Measurements from ENCODE around the gene DAP. TPM values are rescaled to one million over a fixed set of nuclear protein-coding genes. Genes with fewer than 3 reads are reported as not detected.

DAP gene
- total RNA-seq, 1 donor from 2014 or later = 235 TPM

DNA sequence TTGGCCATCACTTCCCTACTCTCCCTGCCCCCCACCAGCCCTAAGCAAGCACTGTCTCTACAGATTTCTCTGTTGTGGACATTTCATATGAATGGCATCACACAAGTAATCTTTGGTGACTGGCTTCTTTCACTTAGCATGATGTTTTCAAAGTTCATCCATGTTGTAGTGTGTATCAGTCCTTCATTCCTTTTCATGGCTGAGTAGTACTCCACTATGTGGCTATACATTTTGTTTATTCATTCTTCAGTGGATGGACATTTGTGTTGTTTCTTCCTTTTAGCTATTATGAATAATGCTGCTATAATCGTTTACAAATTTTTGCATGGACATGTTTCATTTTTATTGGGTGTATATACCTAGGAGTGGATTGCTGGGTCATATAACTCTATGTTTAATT lies 84.1 kb downstream of the DAP start:
- no peaks in the 10 kb centered on the region for H3K27me3 Mint-ChIP-seq (ENCODE audit: low read depth)
- H3K27ac Mint-ChIP-seq (ENCODE audit: unreplicated experiment) = no peak overlapping the region
- peaks cover 7% of the 10 kb centered on the region for H3K9me3 Mint-ChIP-seq (ENCODE audit: low read depth)
- no peak for DNase-seq (ENCODE audit: low spot score)
- TF ChIP-seq, protein P1, sequence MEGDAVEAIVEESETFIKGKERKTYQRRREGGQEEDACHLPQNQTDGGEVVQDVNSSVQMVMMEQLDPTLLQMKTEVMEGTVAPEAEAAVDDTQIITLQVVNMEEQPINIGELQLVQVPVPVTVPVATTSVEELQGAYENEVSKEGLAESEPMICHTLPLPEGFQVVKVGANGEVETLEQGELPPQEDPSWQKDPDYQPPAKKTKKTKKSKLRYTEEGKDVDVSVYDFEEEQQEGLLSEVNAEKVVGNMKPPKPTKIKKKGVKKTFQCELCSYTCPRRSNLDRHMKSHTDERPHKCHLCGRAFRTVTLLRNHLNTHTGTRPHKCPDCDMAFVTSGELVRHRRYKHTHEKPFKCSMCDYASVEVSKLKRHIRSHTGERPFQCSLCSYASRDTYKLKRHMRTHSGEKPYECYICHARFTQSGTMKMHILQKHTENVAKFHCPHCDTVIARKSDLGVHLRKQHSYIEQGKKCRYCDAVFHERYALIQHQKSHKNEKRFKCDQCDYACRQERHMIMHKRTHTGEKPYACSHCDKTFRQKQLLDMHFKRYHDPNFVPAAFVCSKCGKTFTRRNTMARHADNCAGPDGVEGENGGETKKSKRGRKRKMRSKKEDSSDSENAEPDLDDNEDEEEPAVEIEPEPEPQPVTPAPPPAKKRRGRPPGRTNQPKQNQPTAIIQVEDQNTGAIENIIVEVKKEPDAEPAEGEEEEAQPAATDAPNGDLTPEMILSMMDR (IDR thresholded peaks at IDR 0.05) = no peak
- H3K36me3 Mint-ChIP-seq (ENCODE audit: low read depth) = peaks cover 23% of the 10 kb centered on the region
- H3K4me3 Mint-ChIP-seq (ENCODE audit: unreplicated experiment) = no peak overlapping the region
- peaks cover 17% of the 10 kb centered on the region for H3K4me1 Mint-ChIP-seq (ENCODE audit: low read depth)

DNA sequence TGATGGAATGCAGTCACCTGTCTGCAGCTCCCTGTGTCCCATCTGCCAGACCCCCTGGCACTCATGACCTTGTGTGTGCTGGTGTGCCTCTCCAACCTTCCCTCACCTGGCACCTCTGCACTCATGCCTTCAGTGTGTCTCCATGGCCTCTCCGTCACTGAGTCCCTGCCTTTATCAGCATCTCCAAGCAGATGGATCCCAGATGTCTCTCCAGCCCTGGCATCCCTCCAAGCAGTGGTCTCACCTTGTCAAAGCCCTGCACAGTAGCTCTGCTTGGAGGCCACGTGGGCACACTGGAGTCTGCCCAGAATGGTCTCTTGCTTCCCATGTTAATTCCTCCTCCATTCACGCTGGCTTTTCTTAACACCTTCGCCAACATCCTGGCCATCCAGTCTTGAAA lies 84.8 kb downstream of the DAP start:
- no peak overlapping the region for H3K4me3 Mint-ChIP-seq (ENCODE audit: unreplicated experiment)
- H3K9me3 Mint-ChIP-seq (ENCODE audit: low read depth) = peaks cover 7% of the 10 kb centered on the region
- H3K36me3 Mint-ChIP-seq (ENCODE audit: low read depth) = peaks cover 23% of the 10 kb centered on the region
- no peak overlapping the region for H3K27ac Mint-ChIP-seq (ENCODE audit: unreplicated experiment)
- no peak for DNase-seq (ENCODE audit: low spot score)
- no peaks in the 10 kb centered on the region for H3K27me3 Mint-ChIP-seq (ENCODE audit: low read depth)
- TF ChIP-seq, protein P1 (IDR thresholded peaks at IDR 0.05) = no peak
- H3K4me1 Mint-ChIP-seq (ENCODE audit: low read depth) = peaks cover 17% of the 10 kb centered on the region

DNA sequence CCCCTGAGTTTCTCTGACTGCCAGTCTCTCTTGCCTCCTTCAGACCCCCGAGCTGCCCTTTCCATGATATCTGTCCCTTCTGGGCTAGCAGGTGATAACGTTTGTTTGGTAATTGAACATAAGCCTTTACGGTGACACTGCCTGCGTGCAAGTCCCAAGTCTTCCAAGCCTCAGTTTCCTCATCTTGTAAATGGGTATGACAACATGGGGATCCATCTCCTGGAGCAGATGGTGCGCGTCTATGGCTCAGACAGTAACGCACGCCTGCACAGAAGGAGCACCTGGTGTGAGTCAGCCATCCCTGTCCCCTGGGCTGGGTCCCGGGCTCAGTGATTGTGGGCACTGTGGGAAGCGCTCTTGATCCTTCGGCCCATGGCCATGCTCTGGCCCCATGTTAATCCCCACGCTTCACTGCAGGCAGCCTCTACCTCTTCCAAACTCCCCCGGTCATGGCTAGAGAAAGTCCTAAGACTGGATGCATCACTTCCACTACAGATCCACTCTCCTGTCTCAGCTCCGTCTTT lies 85.8 kb downstream of the DAP start:
- peaks cover 7% of the 10 kb centered on the region for H3K9me3 Mint-ChIP-seq (ENCODE audit: low read depth)
- no peak for DNase-seq (ENCODE audit: low spot score)
- no peaks in the 10 kb centered on the region for H3K27me3 Mint-ChIP-seq (ENCODE audit: low read depth)
- H3K36me3 Mint-ChIP-seq (ENCODE audit: low read depth) = peaks cover 18% of the 10 kb centered on the region
- no peak overlapping the region for H3K27ac Mint-ChIP-seq (ENCODE audit: unreplicated experiment)
- TF ChIP-seq, protein P1 (IDR thresholded peaks at IDR 0.05) = no peak
- H3K4me3 Mint-ChIP-seq (ENCODE audit: unreplicated experiment) = no peak overlapping the region
- peaks cover 17% of the 10 kb centered on the region for H3K4me1 Mint-ChIP-seq (ENCODE audit: low read depth)

DNA sequence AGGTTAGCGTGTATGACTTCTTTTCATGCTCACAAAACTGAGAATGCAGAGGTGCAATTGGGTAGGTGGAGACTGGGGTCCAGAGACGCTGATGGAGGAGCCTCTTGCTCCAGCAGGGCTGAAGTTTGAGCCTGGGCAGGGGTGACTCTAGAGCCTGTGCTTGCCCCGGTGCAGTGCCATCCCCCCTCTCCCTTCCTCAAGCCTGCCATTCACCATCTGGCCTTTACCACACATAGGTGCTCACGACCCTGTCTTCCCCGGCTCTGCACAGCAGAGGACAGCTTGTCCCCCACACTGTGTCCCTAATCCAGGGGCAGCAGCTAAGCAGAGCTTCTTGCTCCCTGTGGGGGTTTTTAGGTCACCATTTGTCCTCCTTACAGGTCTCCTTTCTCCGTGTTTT lies 86.5 kb downstream of the DAP start:
- DNase-seq (ENCODE audit: low spot score) = no peak
- H3K4me1 Mint-ChIP-seq (ENCODE audit: low read depth) = peaks cover 12% of the 10 kb centered on the region
- TF ChIP-seq, protein P1 (IDR thresholded peaks at IDR 0.05) = no peak
- no peak overlapping the region for H3K4me3 Mint-ChIP-seq (ENCODE audit: unreplicated experiment)
- H3K27me3 Mint-ChIP-seq (ENCODE audit: low read depth) = no peaks in the 10 kb centered on the region
- peaks cover 18% of the 10 kb centered on the region for H3K36me3 Mint-ChIP-seq (ENCODE audit: low read depth)
- no peak overlapping the region for H3K27ac Mint-ChIP-seq (ENCODE audit: unreplicated experiment)
- peaks cover 7% of the 10 kb centered on the region for H3K9me3 Mint-ChIP-seq (ENCODE audit: low read depth)

DNA sequence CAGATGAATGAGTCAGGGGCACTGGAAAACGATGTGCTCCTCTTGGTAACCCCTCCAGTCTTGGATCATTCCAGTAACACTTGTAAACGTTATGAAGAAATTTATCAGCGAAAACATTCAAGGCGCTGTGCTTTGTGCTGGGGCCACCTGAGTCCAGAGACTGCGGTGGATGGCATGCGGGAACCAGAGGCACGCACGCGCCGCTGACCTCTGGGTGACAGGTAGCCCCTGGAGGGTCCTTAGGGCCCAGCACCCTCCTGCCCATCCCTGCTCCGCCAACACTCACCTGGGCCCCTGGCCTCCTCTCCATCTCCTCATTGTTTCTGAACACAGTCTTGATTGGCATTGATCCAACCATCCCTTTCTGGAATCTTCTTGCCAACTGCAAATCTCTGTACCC lies 86.9 kb downstream of the DAP start:
- H3K27ac Mint-ChIP-seq (ENCODE audit: unreplicated experiment) = no peak overlapping the region
- no peak overlapping the region for H3K4me3 Mint-ChIP-seq (ENCODE audit: unreplicated experiment)
- peaks cover 12% of the 10 kb centered on the region for H3K4me1 Mint-ChIP-seq (ENCODE audit: low read depth)
- H3K9me3 Mint-ChIP-seq (ENCODE audit: low read depth) = peaks cover 7% of the 10 kb centered on the region
- no peak for DNase-seq (ENCODE audit: low spot score)
- no peaks in the 10 kb centered on the region for H3K27me3 Mint-ChIP-seq (ENCODE audit: low read depth)
- TF ChIP-seq, protein P1 (IDR thresholded peaks at IDR 0.05) = no peak
- peaks cover 18% of the 10 kb centered on the region for H3K36me3 Mint-ChIP-seq (ENCODE audit: low read depth)
